Duodenal mucosa (tissue), 2 donors: ENCODE data around the gene PCK2.

Experiments used
- H3K27ac ChIP-seq: one replicate; pipeline ENCODE4 v1.7.0; 2013; ENCODE audit warnings: low read depth, low read length
- H3K27me3 ChIP-seq, 2 donors: one replicate each; pipeline ENCODE4 v1.7.0; 2013; ENCODE audit warnings: low read length in 2 of 2, control low read depth in 1 of 2; ENCODE audit not compliant: insufficient read depth in 2 of 2, control insufficient read depth in 1 of 2
- H3K36me3 ChIP-seq, 2 donors: one replicate each; pipeline ENCODE4 v1.7.0; 2013; ENCODE audit warnings: low read length in 2 of 2, control low read depth in 1 of 2; ENCODE audit not compliant: insufficient read depth in 2 of 2, control insufficient read depth in 1 of 2
- H3K4me1 ChIP-seq, 2 donors: one replicate each; pipeline ENCODE4 v1.7.0; 2013; ENCODE audit warnings: low read length in 2 of 2, control low read depth in 1 of 2; ENCODE audit not compliant: insufficient read depth in 2 of 2, control insufficient read depth in 1 of 2
- H3K4me3 ChIP-seq, 2 donors: one replicate each; pipeline ENCODE4 v1.7.0; 2013; ENCODE audit warnings: low read length in 2 of 2, low read depth in 1 of 2
- H3K9ac ChIP-seq, 2 donors: one replicate each; pipeline ENCODE4 v1.7.0; 2013; ENCODE audit warnings: low read length in 2 of 2, low read depth in 1 of 2
- H3K9me3 ChIP-seq, 2 donors: one replicate each; pipeline ENCODE4 v1.7.0; 2013; ENCODE audit warnings: low read length in 2 of 2, control low read depth in 1 of 2; ENCODE audit not compliant: control insufficient read depth in 1 of 2

The PCK2 gene

DNA sequence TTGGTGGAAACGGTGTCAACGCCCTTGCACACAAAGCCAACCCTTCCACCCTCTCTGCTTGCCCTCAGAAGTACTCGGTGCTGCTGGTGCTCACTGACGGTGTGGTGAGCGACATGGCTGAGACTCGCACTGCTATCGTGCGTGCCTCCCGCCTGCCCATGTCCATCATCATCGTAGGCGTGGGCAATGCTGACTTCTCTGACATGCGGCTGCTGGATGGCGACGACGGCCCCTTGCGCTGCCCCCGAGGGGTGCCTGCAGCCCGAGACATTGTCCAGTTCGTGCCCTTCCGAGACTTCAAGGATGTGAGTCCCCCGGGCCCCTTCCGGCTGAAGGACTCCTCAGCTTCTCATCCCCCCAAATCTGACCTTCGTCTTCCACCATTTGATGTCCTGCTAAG lies 17.0 kb upstream of the PCK2 start:
- Histone ChIP-seq H3K36me3 (no peaks in the 10 kb centered on the region), H3K4me1 (peaks cover 56% of the 10 kb centered on the region in 2 donors), H3K27ac (no peak overlapping the region), H3K4me3 (no peak overlapping the region), H3K27me3 (peaks cover 0 to 3% of the 10 kb centered on the region in 2 donors), H3K9me3 (no peaks in the 10 kb centered on the region), H3K9ac (no peak overlapping the region)

DNA sequence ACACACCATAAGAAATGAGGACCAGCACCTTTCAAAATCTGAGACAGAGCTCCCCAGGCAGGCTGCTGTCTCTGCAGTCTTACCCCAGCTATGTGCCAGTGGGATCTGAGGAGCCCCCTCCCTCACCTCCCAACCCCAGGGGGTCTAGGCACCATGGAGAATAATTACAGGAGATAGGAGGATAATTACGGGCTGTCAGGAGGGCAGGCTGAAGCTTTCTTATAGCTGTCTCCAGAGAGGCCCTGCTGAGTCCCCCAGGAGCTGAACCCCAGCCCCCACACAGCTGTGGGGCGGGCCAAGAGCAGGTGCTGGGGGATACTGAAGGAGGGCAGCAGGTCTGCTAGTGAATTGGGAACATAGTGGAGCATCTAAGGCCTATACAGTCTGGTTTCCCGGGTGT lies 16.0 kb upstream of the PCK2 start:
- H3K4me3 ChIP-seq, result no peak overlapping the region
- H3K36me3 ChIP-seq, result no peaks in the 10 kb centered on the region
- H3K27ac ChIP-seq, result no peak overlapping the region
- H3K27me3 ChIP-seq, result peaks cover 0 to 3% of the 10 kb centered on the region in 2 donors
- H3K4me1 ChIP-seq, result peaks cover 46 to 48% of the 10 kb centered on the region in 2 donors
- H3K9me3 ChIP-seq, result no peaks in the 10 kb centered on the region
- no peak overlapping the region for H3K9ac ChIP-seq

DNA sequence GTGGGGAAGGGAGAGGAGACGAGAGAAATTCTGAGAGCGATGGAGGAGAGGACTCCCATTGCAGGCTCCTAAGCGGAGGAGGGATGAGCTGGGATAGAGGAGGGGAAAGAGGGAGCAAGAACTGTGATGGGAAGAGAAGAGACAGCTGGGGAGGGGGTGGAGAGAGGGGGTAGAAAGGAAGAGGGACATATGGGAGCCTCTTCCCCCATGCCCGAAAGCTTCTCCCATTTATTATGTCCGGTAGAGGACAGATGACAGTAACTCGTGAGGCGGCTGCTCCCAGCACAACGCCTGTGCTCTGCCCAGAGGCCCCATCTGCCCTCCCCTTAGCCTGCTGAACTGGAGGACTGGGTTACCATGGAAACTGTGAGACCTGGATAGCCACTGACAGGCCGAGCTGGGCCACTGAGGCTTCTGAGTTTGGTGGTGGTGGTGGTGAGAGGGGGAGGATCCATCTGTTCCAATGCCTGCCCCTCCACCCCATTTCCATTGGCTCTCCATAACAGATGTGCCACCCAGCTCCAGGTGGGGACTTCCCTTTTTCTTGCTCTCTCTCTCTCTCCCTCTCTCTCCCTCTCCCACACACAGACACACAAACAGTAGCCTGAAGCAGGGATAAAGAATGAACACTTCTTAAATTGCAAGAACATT lies 14.5 kb upstream of the PCK2 start:
- no peak overlapping the region for H3K9ac ChIP-seq

DNA sequence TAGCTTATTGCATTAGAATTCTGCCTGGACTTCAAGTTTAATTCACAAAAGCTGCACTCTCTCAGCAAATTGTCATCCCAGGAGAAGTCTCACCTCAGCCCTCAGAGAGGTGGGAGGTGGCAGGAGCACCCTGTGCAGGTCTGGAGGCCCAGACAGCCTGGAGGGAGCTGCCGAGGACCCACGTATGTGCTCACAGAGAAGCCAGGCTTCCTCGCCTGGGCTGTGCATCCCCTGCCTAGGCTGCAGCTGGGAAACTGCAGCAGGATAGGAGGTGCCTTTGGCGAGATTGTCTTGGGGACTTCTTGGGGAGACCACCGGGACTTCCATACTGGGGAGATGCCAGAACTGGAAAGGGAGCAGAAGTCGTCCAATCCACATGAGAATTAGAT lies 14.0 kb upstream of the PCK2 start:
- Histone ChIP-seq H3K9ac (peak overlapping the region in 1 of 2 donors; percentile 74), H3K27ac (no peak overlapping the region), H3K36me3 (no peaks in the 10 kb centered on the region), H3K9me3 (no peaks in the 10 kb centered on the region), H3K4me3 (peak overlapping the region; percentile 72 to 73), H3K27me3 (peaks cover 0 to 3% of the 10 kb centered on the region in 2 donors), H3K4me1 (peaks cover 28 to 32% of the 10 kb centered on the region in 2 donors)

More for the DNA sequence above, 14.5 kb upstream of the PCK2 start:
- peaks cover 0 to 3% of the 10 kb centered on the region in 2 donors for H3K27me3 ChIP-seq
- peaks cover 31 to 33% of the 10 kb centered on the region in 2 donors for H3K4me1 ChIP-seq
- H3K27ac ChIP-seq, result no peak overlapping the region
- no peak overlapping the region for H3K4me3 ChIP-seq
- no peaks in the 10 kb centered on the region for H3K36me3 ChIP-seq
- H3K9me3 ChIP-seq, result no peaks in the 10 kb centered on the region

DNA sequence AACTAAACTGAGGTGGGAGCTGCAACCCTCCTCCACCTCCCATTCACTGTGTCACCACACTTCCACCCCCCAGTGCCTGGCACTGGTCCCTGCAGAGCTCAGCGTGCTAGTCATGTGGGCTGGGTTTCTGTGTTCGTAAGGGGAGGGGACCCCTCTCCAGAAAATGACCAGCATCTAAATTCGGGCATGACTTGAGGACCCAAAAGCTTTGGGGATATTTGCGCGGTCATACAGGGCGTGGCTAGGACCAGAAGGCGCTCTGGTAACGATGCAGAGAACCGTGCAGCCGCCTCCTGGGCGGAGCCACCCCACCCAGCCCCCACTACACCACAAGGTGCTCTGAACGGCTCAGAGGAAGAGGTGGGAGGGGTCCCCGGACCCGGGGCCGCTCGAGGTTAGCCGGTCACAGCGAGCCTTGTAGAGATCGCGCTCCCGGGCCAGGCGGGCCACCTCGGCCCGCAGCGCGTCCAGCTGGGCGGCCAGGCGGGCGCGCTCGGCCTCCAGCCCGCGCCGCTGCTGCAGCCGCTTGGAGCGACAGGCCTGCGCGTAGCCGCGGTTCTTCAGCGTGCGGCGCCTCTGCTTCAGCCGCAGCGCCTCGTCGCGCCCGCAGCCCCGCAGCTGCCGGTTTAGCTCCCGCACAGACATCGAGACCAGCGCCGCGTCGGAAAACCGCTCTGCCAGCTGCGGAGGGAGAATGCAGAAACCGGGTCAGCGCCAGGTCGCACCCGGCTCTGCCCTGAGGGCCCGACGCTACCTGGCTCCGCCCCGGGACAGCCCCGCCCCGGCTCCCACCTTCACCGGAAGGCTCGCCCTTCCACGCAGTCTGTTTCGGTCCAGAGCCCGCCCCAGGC lies 13.0 kb upstream of the PCK2 start:
- Histone ChIP-seq H3K4me3 (peak overlapping the region; percentile 72 to 73), H3K4me1 (peaks cover 18 to 22% of the 10 kb centered on the region in 2 donors), H3K9ac (peak overlapping the region; percentile 74 to 77), H3K36me3 (no peaks in the 10 kb centered on the region), H3K27ac (peak overlapping the region; percentile 69), H3K9me3 (no peaks in the 10 kb centered on the region), H3K27me3 (peaks cover 0 to 3% of the 10 kb centered on the region in 2 donors)

DNA sequence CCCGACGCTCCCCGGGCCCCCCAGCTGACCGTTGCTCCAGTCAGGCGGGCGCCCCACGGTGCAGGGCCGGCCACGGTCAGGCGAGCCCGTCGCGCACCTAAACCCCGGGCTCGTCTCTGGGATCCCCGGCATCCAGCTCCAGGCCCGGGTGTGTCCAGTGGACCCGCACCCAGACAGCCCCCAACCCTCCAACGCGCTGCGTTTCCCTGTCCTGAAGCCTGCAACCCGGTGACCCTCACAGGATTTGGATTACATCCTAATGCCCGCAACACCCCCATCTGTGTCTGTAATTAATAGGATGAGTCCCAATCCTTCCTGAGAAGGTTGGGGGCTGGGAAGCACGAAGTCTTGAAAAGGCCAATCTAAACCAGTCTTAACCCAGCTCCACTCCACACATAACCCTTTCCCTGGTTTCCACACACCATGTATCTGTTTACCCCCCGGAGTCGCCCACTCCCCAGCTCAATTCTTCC lies 12.3 kb upstream of the PCK2 start:
- H3K9ac ChIP-seq, result peak overlapping the region; percentile 51 to 56
- peak overlapping the region; percentile 37 for H3K27ac ChIP-seq

DNA sequence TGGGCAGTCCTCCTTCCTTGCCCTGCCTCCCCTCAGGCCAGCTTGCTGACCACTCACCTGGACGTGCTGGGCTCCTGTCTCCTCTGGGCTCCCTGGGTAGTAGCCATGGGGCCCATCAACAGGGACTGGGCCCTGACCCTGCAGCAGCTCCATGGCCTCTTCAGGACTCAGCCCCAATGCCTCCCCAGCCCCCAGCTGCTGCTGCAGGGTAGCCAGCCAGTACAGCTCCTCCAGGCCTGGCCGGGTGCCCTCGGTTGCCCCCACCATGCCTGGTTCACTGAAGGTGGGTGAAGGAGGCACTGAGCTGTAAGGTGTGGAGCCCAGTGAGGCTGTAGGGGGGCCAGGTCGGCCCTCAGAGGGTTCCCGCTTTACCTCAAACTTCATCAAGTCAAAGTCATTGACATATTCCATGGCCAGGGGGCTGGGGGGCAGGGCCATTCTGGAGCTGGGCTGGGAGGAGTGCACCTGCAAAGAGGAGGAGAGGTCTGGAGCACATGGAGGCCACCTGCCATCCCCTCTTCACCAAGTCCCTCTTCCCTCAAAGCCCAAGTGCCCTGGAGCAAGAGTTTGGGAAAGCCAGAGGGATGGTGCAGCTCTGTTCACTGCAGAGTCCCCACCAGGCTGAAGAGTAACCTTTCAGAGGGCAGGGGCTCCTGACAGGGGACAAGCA lies 11.6 kb upstream of the PCK2 start:
- no peaks in the 10 kb centered on the region for H3K36me3 ChIP-seq
- H3K27ac ChIP-seq, result no peak overlapping the region
- peaks cover 14 to 18% of the 10 kb centered on the region in 2 donors for H3K4me1 ChIP-seq
- H3K27me3 ChIP-seq, result peaks cover 0 to 3% of the 10 kb centered on the region in 2 donors
- H3K9me3 ChIP-seq, result no peaks in the 10 kb centered on the region
- no peak overlapping the region for H3K4me3 ChIP-seq
- H3K9ac ChIP-seq, result no peak overlapping the region

More for the DNA sequence above, 12.3 kb upstream of the PCK2 start:
- Histone ChIP-seq H3K27me3 (peaks cover 0 to 3% of the 10 kb centered on the region in 2 donors), H3K4me1 (peaks cover 14 to 18% of the 10 kb centered on the region in 2 donors), H3K36me3 (no peaks in the 10 kb centered on the region), H3K4me3 (peak overlapping the region; percentile 58 to 72), H3K9me3 (no peaks in the 10 kb centered on the region)

DNA sequence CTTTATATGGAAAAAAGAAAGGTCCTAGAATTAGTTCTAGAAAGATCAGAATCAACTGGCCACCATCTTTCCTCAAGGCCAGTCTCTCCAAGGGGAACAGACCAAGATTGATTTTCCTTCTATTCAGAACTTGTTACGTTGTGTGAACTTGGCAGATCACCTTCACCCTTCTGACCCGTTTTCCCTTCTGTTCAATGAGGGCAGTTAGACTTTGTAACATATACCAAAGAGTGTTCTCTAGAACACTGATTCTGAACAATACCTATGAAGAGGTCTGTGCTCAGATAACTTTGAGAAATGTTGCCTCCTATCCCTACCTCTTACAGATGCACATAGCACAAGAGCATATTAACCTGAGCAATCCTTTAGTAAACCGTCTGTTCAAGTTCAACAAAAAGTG lies 10.6 kb upstream of the PCK2 start:
- no peak overlapping the region for H3K9ac ChIP-seq

DNA sequence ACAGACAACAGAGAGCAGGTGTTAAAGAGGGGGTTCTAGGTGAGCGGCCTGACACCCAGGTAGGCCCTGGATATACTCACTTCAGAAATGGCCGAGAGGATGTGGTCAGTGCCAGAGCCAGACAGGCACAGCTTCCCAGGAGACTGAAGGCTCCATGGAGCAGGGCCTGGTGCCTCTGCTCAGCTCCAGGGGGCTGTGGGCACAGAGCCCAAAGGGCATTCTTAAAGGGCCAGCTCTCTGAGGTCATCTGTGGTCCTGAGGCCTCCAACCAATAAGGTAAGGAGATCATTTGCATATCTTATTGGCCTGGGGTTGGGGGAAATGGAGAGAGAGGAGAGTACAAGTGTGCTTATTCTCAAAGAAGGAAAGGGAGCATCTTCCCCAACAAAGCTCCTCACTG lies 9.7 kb upstream of the PCK2 start:
- H3K27me3 ChIP-seq, result no peaks in the 10 kb centered on the region

More for the DNA sequence above, 10.6 kb upstream of the PCK2 start:
- no peaks in the 10 kb centered on the region for H3K36me3 ChIP-seq
- H3K9me3 ChIP-seq, result no peaks in the 10 kb centered on the region
- no peak overlapping the region for H3K4me3 ChIP-seq
- H3K27ac ChIP-seq, result no peak overlapping the region
- peaks cover 14 to 18% of the 10 kb centered on the region in 2 donors for H3K4me1 ChIP-seq
- peaks cover 0 to 3% of the 10 kb centered on the region in 2 donors for H3K27me3 ChIP-seq

More for the DNA sequence above, 9.7 kb upstream of the PCK2 start:
- Histone ChIP-seq H3K9ac (no peak overlapping the region), H3K27ac (no peak overlapping the region), H3K36me3 (no peaks in the 10 kb centered on the region), H3K4me3 (no peak overlapping the region), H3K4me1 (peaks cover 14 to 18% of the 10 kb centered on the region in 2 donors), H3K9me3 (no peaks in the 10 kb centered on the region)
